Stimulated activated CD8-positive, alpha-beta memory T cell treated with anti-CD3 and anti-CD28 coated beads, Interleukin-15, amount 100 ng/mL, for 24 hours (primary cell): ENCODE measurements around the gene AGER.
"Not testable (repeated sequence)": the region's sequence is repeated elsewhere in the genome, so short reads cannot be mapped to it uniquely, and the experiment has no call there.

Experiments
- DNase-seq: peaks from one replicate; pipeline ENCODE4 v3.0.0-alpha.2; 2020; ENCODE audit warnings: low read depth

Gene AGER

GRCh38 chr6:32148289-32149091 lies 35.6 kb downstream of the AGER start:
- peak; percentile 32 for DNase-seq

DNA sequence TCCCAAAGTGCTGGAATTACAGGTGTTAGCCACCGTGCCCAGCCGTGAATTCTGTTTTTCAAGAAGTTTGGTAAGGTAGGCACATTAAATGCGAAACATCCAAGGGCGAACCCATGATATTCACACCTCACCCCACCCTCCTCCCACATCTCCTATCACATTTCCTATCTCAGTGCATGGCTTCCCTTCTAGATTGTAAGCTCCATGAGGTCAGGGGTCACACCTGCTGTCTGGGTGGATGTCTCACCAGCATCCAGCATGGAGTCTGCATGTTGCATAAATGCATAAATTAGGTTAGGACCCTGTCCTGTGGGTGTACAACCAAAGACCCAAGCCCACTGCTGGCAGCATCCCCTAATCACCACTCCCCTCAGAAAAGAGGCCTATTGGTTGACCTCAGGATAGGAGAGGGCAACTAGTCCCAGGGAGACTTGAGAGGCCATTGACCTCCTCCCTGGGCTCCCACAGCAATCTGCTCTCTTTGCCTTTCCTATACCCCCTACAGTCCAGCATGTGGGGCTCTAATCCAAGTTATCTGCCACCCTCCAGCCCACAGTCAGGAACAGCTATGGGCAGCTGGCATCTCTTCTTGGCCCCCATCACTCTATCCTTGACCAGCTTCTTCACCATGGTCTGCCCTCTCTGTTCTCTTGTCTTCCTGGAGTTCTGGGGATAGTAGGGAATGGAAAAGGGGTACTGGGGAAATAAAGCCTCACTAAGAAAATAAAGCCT lies 36.5 kb downstream of the AGER start:
- no peak for DNase-seq

DNA sequence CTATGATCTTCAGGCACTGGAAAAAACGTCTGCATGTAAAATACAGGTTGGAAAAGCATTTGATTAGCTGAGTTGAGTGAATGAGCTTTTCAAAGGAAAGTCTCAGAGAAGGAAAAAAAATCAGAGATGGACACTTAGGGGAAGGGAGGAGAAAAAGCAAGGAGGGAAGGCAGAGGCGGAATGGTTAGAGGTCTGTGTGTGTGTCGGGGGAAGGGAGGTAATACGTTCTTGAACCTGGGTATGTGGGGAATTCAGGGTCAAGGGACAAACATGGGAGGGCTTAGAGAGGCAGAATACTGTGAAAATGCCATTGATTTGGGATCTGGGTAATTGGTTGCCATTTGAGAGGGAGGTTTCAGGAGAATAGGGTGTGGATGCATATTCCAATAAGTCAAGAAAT lies 37.4 kb downstream of the AGER start:
- no peak for DNase-seq

DNA sequence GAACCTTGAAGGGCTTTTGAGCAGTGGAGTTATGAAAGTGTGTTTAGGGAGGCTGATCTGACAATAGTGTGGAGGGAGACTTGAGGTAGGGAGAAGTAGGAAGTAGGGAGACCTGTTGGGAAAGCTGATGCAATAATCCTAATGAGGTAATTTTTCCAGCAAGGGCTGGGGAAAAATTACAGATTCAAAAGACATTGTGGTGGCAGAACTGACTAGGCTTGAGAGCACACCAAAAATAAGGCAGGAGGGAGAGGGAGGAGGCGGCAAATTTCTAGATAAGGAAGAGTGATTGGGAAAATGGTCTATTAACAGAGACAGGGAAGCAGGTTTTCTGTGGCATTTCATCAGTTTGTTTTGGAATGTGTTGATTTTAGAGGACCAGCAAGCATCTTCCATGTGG lies 37.8 kb downstream of the AGER start:
- no peak for DNase-seq

DNA sequence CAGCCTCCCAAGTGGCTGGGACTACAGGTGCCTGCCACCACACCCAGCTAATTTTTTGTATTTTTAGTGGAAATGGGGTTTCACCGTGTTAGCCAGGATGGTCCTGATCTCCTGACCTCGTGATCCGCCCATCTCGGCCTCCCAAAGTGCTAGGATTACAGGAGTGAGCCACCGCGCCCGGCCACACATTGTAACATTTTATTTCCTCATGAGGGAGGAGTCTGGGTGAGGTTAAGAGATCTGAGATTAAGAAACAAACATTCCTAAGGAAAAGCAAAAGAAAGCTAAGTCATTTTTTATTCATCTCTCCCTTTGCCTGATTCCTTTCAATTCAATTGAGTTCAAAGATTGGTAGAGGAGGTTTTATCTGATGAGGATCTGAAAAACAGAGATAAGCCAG lies 39.8 kb downstream of the AGER start:
- not testable (repeated sequence) for DNase-seq

DNA sequence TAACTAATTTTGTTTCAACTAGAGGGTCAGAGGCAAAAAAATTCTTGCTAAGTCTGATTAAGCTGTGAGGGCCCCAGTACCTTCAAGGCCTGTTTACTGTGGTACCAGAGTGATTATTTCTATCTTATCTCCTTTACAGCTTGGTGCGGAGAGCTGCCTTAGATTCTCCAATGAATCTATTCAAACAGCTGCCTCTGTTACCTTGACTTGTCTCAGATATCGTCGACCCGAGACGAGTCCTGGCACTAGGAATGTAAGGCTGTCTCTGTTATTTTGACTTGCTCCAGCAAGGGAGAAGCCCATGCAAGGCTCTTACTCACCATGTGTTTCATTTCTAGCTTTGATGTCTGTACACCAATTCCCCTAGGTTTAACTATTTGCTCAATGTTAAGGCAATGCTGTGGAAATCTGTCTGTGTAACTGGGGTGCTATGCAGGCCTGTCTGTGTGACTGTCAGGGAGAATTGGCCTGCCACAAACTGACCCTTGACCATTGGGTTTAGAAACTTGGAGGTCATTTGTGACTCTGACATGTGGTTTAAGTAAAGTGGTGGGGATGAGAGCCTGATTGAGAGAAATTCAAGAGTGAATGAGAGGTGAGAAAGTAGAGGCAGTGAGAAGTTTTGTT lies 43.5 kb downstream of the AGER start:
- no peak for DNase-seq

DNA sequence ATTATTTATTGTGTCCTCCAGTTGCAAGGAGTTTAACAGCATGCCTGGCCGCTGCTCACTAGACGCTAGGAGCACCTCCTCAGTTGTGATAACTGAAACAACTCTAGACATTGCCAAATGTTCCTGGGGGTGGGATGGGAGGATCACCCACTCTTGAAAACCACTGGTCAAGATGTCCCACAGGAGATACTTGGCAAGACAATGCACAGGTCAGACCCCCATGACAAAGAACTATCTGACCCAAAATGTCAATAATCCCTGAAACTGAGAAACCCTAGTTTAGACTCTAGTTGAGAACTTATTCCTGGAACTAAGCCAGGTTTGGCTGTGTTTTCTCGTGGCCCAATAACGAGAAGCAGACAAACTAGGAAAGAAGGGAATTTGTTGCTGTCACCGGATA lies 44.5 kb downstream of the AGER start:
- DNase-seq: no peak

DNA sequence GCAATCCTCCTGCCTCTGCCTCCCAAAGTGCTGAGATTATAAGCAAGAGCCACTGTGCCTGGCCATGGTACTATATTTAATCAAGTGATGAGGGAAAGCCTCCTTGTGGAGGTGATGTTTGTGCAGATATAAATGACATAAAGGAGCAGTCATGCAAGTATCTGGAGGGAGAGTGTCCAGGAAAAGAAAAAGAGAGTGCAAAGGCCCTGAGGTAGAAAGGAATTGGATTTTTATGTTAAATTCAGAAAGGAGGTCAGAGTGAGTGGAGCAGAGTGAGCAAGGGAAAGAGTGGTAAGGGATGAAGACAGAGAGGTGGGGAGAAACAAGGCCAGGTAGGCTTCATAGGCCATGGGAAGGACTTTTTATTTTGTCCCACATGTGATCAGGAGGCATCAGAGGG lies 46.6 kb downstream of the AGER start:
- DNase-seq: no peak

DNA sequence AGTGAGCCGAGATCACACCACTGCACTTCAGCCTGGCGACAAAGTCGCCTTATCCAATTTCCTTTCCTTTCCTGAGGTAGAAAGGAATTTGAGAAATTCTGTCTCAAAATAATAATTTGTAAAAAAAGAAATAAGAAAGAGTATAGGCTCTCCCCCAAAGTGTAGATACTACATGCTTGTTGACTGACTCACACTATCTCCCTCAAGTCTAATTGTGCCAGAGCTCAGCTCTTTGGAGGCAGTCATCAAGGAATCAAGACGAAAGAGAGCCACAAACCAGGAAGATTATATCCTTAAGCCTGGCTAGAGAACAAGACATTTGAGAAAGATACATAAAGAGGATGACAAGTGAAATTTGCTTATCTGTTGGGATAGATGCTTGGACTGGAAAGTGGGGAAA lies 50.3 kb downstream of the AGER start:
- no peak for DNase-seq

GRCh38 chr6:32132110-32132509 lies 51.9 kb downstream of the AGER start:
- DNase-seq: no peak

- no peak for DNase-seq
These were observed 52.6 kb downstream of the AGER start for GRCh38 chr6:32131439-32131948.
